Spleen (tissue), 11 donors: ENCODE results near the gene HMGA1. TPM values are rescaled to one million over a fixed set of nuclear protein-coding genes. Genes with fewer than 3 reads are reported as not detected.
A peak's percentile ranks its signal among the peaks of the same experiment; 100 is the strongest.

ENCODE experiments used
- DNase-seq: peaks from one replicate; pipeline ENCODE4 v3.0.0-alpha.2; 2020
- H3K27ac ChIP-seq, 8 donors: fragments of 200-600 bp; sonication (generic) in 7 of 8; 1 replicate in 4 of 8; 2 replicates in 4 of 8; pipeline versions ENCODE4 v1.5.0 to v1.8.0; 2016 to 2021; ENCODE audit warnings: inconsistent platforms in 4 of 8, mild to moderate bottlenecking in 4 of 8, moderate library complexity in 1 of 8
- H3K27me3 ChIP-seq, 7 donors: fragments of 200-600 bp; sonication (generic) in 6 of 7; replicated peaks in 1 of 7; 1 replicate in 4 of 7; 2 replicates in 3 of 7; pipeline versions ENCODE4 v1.5.0 to v1.8.0; 2016 to 2021; ENCODE audit warnings: inconsistent platforms in 3 of 7, mild to moderate bottlenecking in 1 of 7
- H3K36me3 ChIP-seq, 6 donors: fragments of 200-600 bp; sonication (generic) in 5 of 6; 1 replicate in 4 of 6; 2 replicates in 2 of 6; pipeline versions ENCODE4 v1.5.0 to v1.8.0; 2016 to 2021; ENCODE audit warnings: inconsistent platforms in 2 of 6
- H3K4me1 ChIP-seq, 6 donors: fragments of 200-600 bp; sonication (generic) in 5 of 6; 1 replicate in 3 of 6; 2 replicates in 3 of 6; pipeline versions ENCODE4 v1.5.0 to v1.8.0; 2016 to 2021; ENCODE audit warnings: inconsistent platforms in 3 of 6
- H3K4me3 ChIP-seq, 8 donors: fragments of 200-600 bp; sonication (generic) in 7 of 8; 1 replicate in 4 of 8; 2 replicates in 4 of 8; pipeline versions ENCODE4 v1.5.0 to v1.8.0; 2016 to 2021; ENCODE audit warnings: inconsistent platforms in 4 of 8, mild to moderate bottlenecking in 4 of 8, moderate library complexity in 2 of 8
- H3K9me3 ChIP-seq, 8 donors: fragments of 200-600 bp; sonication (generic) in 7 of 8; 1 replicate in 4 of 8; 2 replicates in 4 of 8; pipeline versions ENCODE4 v1.5.0 to v1.8.0; 2016 to 2021; ENCODE audit warnings: inconsistent platforms in 4 of 8
- POLR2A ChIP-seq, 3 donors: fragments of 450-650 bp; IDR thresholded peaks; one replicate each; pipeline ENCODE4 v1.5.1; 2017; ENCODE audit warnings: antibody characterized with exemption in 3 of 3, mild to moderate bottlenecking in 1 of 3
- POLR2AphosphoS5 ChIP-seq, 3 donors: sonication (generic); formaldehyde crosslinking; IDR thresholded peaks; one replicate each; pipeline ENCODE4 v1.5.1; 2017; ENCODE audit warnings: antibody characterized with exemption in 3 of 3
- WGBS, 5 donors: extraction: QIAGEN DNeasy Blood & Tissue Kit in 3 of 5; methylation state at CpG; one replicate each; pipeline versions ENCODE4 v1.1.5 to v1.1.7; 2013 to 2018; 5-methylcytosine and 5-hydroxymethylcytosine counted together
- intact Hi-C: fragments of 100-400 bp; cut with DNase I; formaldehyde crosslinking; loops from one replicate; pipeline ENCODE4 v1.15.0; 2023; ENCODE audit warnings: low total_unique reads
- polyA plus RNA-seq, 3 donors: library from polyadenylated mRNA; stranded (reverse); fragments of 200-250 nt; gene quantifications; one replicate each; pipeline ENCODE4 v1.2.1, GENCODE V29; 2013
- total RNA-seq, 7 donors: library from RNA; depleted of rRNA in 3 of 7; stranded (reverse); fragments of >200 nt in 3 of 7; fragmentation: NEBNext Ultra II Directional in 4 of 7; extraction: Animal tissue kit (Norgen Biotek cat#: 25700) in 4 of 7; gene quantifications; one replicate each; pipeline versions ENCODE4 v1.1.0 to v1.2.1, GENCODE V29; 2016 to 2021
- TF ChIP-seq, protein P1 (sequence below), 11 experiments: fragments of 200-600 bp in 7 of 11; fragments of 450-650 bp in 4 of 11; sonication (generic) in 4 of 11; IDR thresholded peaks in 8 of 11; conservative IDR thresholded peaks in 3 of 11; 1 replicate in 7 of 11; 2 replicates in 4 of 11; pipeline versions ENCODE4 v1.4.0 to v1.8.0; 2016 to 2021; ENCODE audit warnings: antibody characterized with exemption in 11 of 11, inconsistent platforms in 4 of 11, mild to moderate bottlenecking in 1 of 11
- donor health status: healthy with polysubstance abuse.
- donor health status: DM: no; HTN: no; CAD: no; lungs with moderate emphysema.
- donor health status: DM: no; HTN: no; CAD: no.
- donor health status: Bipolar disorder and iron deficiency.
- donor health status: healthy.
- donor health status: DM: no; HTN: no; CAD: no.
- donor health status: DM: yes; HTN: yes; CAD: no.

Gene HMGA1
- total and polyA plus RNA-seq, 10 donors, result 49.9 to 129 (median 79.6) TPM

DNA sequence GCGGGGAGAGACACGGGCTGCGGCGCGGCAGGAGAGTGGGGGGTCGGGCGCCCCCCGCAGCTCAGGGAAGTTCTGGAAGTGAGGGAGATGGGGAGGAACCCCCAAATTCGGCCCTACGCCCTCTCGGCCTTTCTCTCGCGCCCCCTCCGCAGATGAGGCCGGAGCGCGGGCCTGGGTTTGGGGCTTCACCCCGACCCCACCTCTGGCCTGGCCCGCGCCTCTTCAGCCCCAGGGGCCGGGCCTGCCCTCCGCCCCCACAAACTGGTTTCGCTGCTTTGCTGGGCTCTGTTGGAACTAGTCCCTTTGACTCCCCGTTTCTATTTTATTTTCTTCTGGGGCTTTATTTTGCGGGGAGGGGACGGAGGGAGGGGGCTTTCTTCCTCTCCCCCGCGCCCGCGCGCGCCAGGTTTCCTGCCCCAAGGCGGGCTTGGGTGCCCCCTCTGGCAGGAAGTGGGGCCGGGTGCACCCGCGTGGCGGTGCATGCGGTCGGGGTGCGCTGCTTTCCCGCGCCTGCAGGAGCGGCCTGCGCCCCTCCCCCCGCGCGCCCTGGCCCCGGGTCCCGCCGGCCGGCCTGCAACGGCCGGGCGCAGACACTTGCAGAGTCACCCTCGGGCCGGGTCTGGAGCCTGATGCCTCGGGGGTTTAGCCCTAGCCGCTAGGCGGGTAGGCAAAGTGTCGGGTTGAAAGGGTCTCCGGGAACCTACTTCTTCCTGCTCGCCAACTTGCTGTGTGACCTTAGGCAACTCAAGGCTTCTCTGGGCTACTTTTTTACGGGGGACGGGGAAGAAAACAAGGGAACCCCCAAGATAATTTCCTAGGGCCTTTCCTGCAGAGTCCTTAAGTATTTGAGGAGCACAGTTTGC lies 1.3 kb downstream of the HMGA1 start:
- DNase-seq, result peak; percentile 93

DNA sequence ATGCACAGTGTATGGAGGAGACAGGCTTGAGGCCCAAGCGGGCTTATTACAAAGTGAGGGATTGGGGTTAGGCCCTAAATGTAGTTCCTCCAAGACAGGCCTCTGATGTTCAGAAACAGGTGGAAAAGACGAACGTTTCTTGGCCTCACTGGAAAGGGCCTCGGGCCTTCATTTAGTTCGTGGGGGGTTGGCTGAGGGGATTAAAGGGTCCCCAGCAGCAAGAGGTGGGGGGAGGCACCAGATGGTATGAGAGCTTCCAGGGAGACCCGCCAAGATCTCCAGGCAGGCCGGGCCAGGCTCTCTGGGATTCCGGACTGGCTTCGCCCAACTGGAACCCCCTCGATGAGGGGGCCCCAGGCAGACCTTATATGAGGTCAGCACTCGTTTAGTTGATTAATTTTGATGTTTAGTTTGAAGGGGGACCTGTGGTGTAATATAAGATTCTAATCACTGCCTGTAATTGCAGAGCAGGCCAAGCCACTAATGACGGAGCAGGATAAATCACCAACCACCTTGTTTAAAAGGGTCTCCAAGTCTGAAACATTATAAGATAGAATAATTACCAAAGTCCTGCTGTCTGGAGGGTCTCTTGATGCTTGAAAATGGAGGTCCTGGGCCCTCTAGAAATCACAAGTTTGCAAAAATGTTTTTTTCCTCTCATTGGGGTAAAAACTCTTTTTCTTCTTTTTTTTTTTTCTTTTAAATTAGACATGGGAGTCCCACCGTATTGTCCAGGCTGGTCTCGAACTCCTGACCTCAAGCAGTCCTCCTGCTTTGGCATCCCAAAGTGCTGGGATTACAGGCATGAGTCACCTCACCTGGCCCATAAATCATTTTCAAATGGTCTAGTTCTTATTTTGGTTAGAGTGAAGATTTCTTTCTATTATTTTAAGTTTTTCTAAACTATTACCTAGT lies 2.2 kb downstream of the HMGA1 start:
- intact Hi-C loops, result no loop called here
- DNase-seq, result peak; percentile 80
- peaks cover 0 to 39% (median 25%) of the 10 kb centered on the region in 6 donors for H3K36me3 ChIP-seq
- peak overlapping the region in 6 of 8 donors; percentile 62 to 97 (median 88) for H3K27ac ChIP-seq
- no peak for TF ChIP-seq POLR2A (IDR thresholded peaks at IDR 0.05)
- TF ChIP-seq, protein P1, sequence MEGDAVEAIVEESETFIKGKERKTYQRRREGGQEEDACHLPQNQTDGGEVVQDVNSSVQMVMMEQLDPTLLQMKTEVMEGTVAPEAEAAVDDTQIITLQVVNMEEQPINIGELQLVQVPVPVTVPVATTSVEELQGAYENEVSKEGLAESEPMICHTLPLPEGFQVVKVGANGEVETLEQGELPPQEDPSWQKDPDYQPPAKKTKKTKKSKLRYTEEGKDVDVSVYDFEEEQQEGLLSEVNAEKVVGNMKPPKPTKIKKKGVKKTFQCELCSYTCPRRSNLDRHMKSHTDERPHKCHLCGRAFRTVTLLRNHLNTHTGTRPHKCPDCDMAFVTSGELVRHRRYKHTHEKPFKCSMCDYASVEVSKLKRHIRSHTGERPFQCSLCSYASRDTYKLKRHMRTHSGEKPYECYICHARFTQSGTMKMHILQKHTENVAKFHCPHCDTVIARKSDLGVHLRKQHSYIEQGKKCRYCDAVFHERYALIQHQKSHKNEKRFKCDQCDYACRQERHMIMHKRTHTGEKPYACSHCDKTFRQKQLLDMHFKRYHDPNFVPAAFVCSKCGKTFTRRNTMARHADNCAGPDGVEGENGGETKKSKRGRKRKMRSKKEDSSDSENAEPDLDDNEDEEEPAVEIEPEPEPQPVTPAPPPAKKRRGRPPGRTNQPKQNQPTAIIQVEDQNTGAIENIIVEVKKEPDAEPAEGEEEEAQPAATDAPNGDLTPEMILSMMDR (IDR thresholded peaks at IDR 0.05 in 8 of 11, conservative IDR thresholded peaks at IDR 0.05 in 3 of 11), result no peak
- no peak for TF ChIP-seq POLR2AphosphoS5 (IDR thresholded peaks at IDR 0.05)
- no peaks in the 10 kb centered on the region for H3K9me3 ChIP-seq
- 61 to 72% (median 66%) methylated on average over 14 of the region's 14 CpGs for WGBS, 5 donors
- no peaks in the 10 kb centered on the region for H3K27me3 ChIP-seq
- peaks cover 10 to 69% (median 41%) of the 10 kb centered on the region in 6 donors for H3K4me1 ChIP-seq
- peak overlapping the region; percentile 48 to 87 (median 68) for H3K4me3 ChIP-seq

More for the DNA sequence above, 1.3 kb downstream of the HMGA1 start:
- H3K27me3 ChIP-seq, result no peaks in the 10 kb centered on the region
- H3K4me3 ChIP-seq, result peak overlapping the region; percentile 48 to 87 (median 68)
- WGBS, 5 donors, result 2 to 6% (median 3%) methylated on average over 46 to 64 of the region's 64 CpGs
- H3K36me3 ChIP-seq, result peaks cover 0 to 30% (median 23%) of the 10 kb centered on the region in 6 donors
- intact Hi-C loops, result no loop called here
- H3K4me1 ChIP-seq, result peaks cover 8 to 60% (median 33%) of the 10 kb centered on the region in 6 donors
- no peaks in the 10 kb centered on the region for H3K9me3 ChIP-seq
- peak overlapping the region; percentile 62 to 97 (median 86) for H3K27ac ChIP-seq
- peak; percentile 37 to 77 (median 58) for TF ChIP-seq POLR2AphosphoS5 (IDR thresholded peaks at IDR 0.05)
- TF ChIP-seq, protein P1 (IDR thresholded peaks at IDR 0.05 in 8 of 11, conservative IDR thresholded peaks at IDR 0.05 in 3 of 11), result peak in 10 of 11 experiments; percentile 8 to 63 (median 40)
- no peak for TF ChIP-seq POLR2A (IDR thresholded peaks at IDR 0.05)

DNA sequence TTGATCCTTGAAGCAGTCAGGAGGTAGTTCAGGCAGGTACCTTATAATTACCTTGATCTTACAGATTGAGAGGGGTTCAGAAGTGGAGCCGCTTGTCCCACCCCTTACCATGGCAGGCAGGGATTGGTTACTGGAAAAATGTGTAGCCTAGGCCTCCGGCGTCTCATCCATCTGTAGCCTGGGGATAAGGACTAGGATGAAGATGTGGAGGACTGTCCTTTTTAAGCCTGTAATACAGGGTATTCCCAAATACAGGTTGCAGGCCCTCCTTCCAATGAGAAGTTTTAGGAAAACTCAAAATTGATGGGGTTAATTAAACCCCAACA lies 2.8 kb downstream of the HMGA1 start:
- Histone ChIP-seq H3K36me3 (peaks cover 0 to 45% (median 25%) of the 10 kb centered on the region in 6 donors), H3K9me3 (no peaks in the 10 kb centered on the region), H3K27me3 (no peaks in the 10 kb centered on the region), H3K4me1 (peaks cover 14 to 76% (median 47%) of the 10 kb centered on the region in 6 donors), H3K4me3 (no peak overlapping the region), H3K27ac (no peak overlapping the region)
- WGBS, 5 donors, result 90 to 94% (median 90%) methylated on average over 3 of the region's 3 CpGs
- peak; percentile 25 for DNase-seq
- intact Hi-C loops, result no loop called here
- TF ChIP-seq POLR2A (IDR thresholded peaks at IDR 0.05) (no peak), POLR2AphosphoS5 (IDR thresholded peaks at IDR 0.05) (no peak)
- TF ChIP-seq, protein P1 (IDR thresholded peaks at IDR 0.05 in 8 of 11, conservative IDR thresholded peaks at IDR 0.05 in 3 of 11), result no peak
